HepG2 (cell line): ENCODE data around the gene GNG7. TPM values are rescaled to one million over a fixed set of nuclear protein-coding genes. Genes with fewer than 3 reads are reported as not detected.
A peak's percentile ranks its signal among the peaks of the same experiment; 100 is the strongest.

Source experiments
- ARNT2 ChIP-seq: sonication (generic); formaldehyde crosslinking; IDR thresholded peaks from 2 replicates; pipeline ENCODE4 v1.8.0; 2022; ENCODE audit warnings: mild to moderate bottlenecking, low read depth, missing genetic modification reagents, moderate library complexity
- ATAD3A ChIP-seq: sonication (generic); formaldehyde crosslinking; IDR thresholded peaks from 2 replicates; pipeline ENCODE4 v1.4.0; 2020; ENCODE audit warnings: missing genetic modification reagents
- ESRRA ChIP-seq: sonication (generic); formaldehyde crosslinking; IDR thresholded peaks from 2 replicates; pipeline ENCODE4 v1.5.1; 2020; ENCODE audit warnings: mild to moderate bottlenecking, low read depth, missing genetic modification reagents
- FLYWCH1 ChIP-seq: sonication (generic); formaldehyde crosslinking; IDR thresholded peaks from 2 replicates; pipeline ENCODE4 v1.8.1; 2023; ENCODE audit warnings: mild to moderate bottlenecking, missing genetic modification reagents
- MAFF ChIP-seq: IDR thresholded peaks from 2 replicates; pipeline ENCODE4 v1.6.1; 2011; ENCODE audit warnings: low read depth, low read length, improper control_type of control experiment
- MBD4 ChIP-seq: IDR thresholded peaks from 2 replicates; pipeline ENCODE4 v1.6.1; 2012; ENCODE audit warnings: low read length, inconsistent platforms, borderline replicate concordance
- NR3C1 ChIP-seq: sonication (generic); formaldehyde crosslinking; IDR thresholded peaks from 2 replicates; pipeline ENCODE4 v1.4.0; 2020; ENCODE audit warnings: missing genetic modification reagents
- PITX1 ChIP-seq: sonication (generic); formaldehyde crosslinking; IDR thresholded peaks from 2 replicates; pipeline ENCODE4 v1.5.1; 2020; ENCODE audit warnings: mild to moderate bottlenecking, missing genetic modification reagents
- SIX1 ChIP-seq: sonication (generic); formaldehyde crosslinking; IDR thresholded peaks from 2 replicates; pipeline ENCODE4 v1.4.0; 2020; ENCODE audit warnings: missing genetic modification reagents, borderline replicate concordance
- SP4 ChIP-seq: sonication (generic); formaldehyde crosslinking; IDR thresholded peaks from 2 replicates; pipeline ENCODE4 v1.8.1; 2023; ENCODE audit warnings: mild to moderate bottlenecking, missing genetic modification reagents
- SUZ12 ChIP-seq: fragments of 150-350 bp; IDR thresholded peaks from 2 replicates; pipeline ENCODE4 v1.6.1; 2014; ENCODE audit warnings: low read depth, low read length
- TCF7L2 ChIP-seq: IDR thresholded peaks from 2 replicates; pipeline ENCODE4 v1.6.1; 2011; ENCODE audit warnings: mild to moderate bottlenecking, low read depth, low read length, moderate library complexity
- WIZ ChIP-seq: sonication (generic); formaldehyde crosslinking; IDR thresholded peaks from 2 replicates; pipeline ENCODE4 v1.5.1; 2020; ENCODE audit warnings: mild to moderate bottlenecking, missing genetic modification reagents
- ZBTB20 ChIP-seq: sonication (generic); formaldehyde crosslinking; IDR thresholded peaks from 2 replicates; pipeline ENCODE4 v1.8.1; 2023; ENCODE audit warnings: missing genetic modification reagents, low read depth, mild to moderate bottlenecking, borderline replicate concordance
- ZNF331 ChIP-seq: sonication (generic); formaldehyde crosslinking; IDR thresholded peaks from 2 replicates; pipeline ENCODE4 v1.4.0; 2020; ENCODE audit warnings: missing genetic modification reagents
- ZNF569 ChIP-seq: sonication (generic); formaldehyde crosslinking; IDR thresholded peaks from 2 replicates; pipeline ENCODE4 v1.5.0; 2020; ENCODE audit warnings: mild to moderate bottlenecking, missing genetic modification reagents, moderate library complexity, borderline replicate concordance
- ZNF7 ChIP-seq: IDR thresholded peaks from 2 replicates; pipeline ENCODE4 v1.6.1; 2016; ENCODE audit warnings: missing biosample characterization, missing genetic modification reagents
- ZSCAN30 ChIP-seq: sonication (generic); formaldehyde crosslinking; IDR thresholded peaks from 2 replicates; pipeline ENCODE4 v1.5.0; 2020; ENCODE audit warnings: mild to moderate bottlenecking, missing genetic modification reagents
- polyA plus RNA-seq, 8 experiments: library from polyadenylated mRNA; depleted of rRNA in 3 of 8; stranded (reverse) in 7 of 8; unstranded in 1 of 8; fragments of >200 nt; fragmentation: Illumina TruSeq in 4 of 8; extraction: Trizol in 4 of 8; gene quantifications; 2 replicates each; pipeline versions ENCODE4 v1.2.1 to v1.2.3, GENCODE V29; 2011 to 2016; ENCODE audit warnings: low read depth in 4 of 8, missing spikeins in 1 of 8, mixed read lengths in 1 of 8; ENCODE audit not compliant: insufficient read depth in 1 of 8
- total RNA-seq, 5 experiments: library from RNA; depleted of rRNA; stranded (reverse); fragments of >200 nt; fragmentation: Illumina TruSeq; extraction: Trizol; gene quantifications; 2 replicates each; pipeline ENCODE4 v1.2.3, GENCODE V29; 2016; ENCODE audit warnings: low read depth in 1 of 5
- TF ChIP-seq, protein P1 (sequence below): IDR thresholded peaks from 2 replicates; pipeline ENCODE4 v1.4.0; 2020; ENCODE audit warnings: mild to moderate bottlenecking, missing genetic modification reagents
- TF ChIP-seq, protein P2 (sequence below): sonication (generic); formaldehyde crosslinking; IDR thresholded peaks from 2 replicates; pipeline ENCODE4 v1.4.0; 2020; ENCODE audit warnings: missing genetic modification reagents, mild to moderate bottlenecking, borderline replicate concordance
- TF ChIP-seq, protein P3 (sequence below): sonication (generic); formaldehyde crosslinking; IDR thresholded peaks from 2 replicates; pipeline ENCODE4 v1.4.0; 2020; ENCODE audit warnings: missing genetic modification reagents; ENCODE audit errors: not compliant biosample characterization
- TF ChIP-seq, protein P4 (sequence below): sonication (generic); formaldehyde crosslinking; conservative IDR thresholded peaks from 2 replicates; pipeline ENCODE4 v1.8.1; 2023; ENCODE audit warnings: missing genetic modification reagents

Gene GNG7
- total and polyA plus RNA-seq, 2 of the 13 experiments (the other 11 are each of a cell fraction or from before 2014, with no cell fraction given) = 1.4 to 3.3 TPM

DNA sequence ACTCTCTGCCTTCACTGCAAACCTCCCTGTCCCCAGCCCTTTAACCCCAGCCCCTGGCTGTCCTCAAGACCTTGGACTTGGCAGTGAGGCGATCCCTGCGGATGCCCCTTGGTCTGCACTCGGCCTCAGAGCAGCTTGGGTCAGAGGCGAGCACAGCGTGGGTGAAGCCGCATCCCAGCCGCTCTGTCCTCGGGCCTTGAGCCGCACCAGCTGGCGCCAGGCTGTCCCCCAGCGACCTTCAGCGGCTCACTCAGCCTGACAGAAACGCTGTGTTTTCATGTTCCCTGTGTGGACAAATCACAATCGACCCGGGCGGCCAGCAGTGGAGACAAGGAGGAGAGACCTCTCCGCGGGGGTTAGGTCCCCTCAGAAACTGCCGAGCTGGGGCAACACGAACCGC lies 52.0 kb downstream of the GNG7 start (continued):
- peak; percentile 18; the same call in 1 of the 2 replicates for TF ChIP-seq ZNF331 (CRISPR knock-in tag)
- no peak for TF ChIP-seq ATAD3A
- TF ChIP-seq, protein P1, sequence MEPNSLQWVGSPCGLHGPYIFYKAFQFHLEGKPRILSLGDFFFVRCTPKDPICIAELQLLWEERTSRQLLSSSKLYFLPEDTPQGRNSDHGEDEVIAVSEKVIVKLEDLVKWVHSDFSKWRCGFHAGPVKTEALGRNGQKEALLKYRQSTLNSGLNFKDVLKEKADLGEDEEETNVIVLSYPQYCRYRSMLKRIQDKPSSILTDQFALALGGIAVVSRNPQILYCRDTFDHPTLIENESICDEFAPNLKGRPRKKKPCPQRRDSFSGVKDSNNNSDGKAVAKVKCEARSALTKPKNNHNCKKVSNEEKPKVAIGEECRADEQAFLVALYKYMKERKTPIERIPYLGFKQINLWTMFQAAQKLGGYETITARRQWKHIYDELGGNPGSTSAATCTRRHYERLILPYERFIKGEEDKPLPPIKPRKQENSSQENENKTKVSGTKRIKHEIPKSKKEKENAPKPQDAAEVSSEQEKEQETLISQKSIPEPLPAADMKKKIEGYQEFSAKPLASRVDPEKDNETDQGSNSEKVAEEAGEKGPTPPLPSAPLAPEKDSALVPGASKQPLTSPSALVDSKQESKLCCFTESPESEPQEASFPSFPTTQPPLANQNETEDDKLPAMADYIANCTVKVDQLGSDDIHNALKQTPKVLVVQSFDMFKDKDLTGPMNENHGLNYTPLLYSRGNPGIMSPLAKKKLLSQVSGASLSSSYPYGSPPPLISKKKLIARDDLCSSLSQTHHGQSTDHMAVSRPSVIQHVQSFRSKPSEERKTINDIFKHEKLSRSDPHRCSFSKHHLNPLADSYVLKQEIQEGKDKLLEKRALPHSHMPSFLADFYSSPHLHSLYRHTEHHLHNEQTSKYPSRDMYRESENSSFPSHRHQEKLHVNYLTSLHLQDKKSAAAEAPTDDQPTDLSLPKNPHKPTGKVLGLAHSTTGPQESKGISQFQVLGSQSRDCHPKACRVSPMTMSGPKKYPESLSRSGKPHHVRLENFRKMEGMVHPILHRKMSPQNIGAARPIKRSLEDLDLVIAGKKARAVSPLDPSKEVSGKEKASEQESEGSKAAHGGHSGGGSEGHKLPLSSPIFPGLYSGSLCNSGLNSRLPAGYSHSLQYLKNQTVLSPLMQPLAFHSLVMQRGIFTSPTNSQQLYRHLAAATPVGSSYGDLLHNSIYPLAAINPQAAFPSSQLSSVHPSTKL = peak; percentile 71
- TF ChIP-seq, protein P2, sequence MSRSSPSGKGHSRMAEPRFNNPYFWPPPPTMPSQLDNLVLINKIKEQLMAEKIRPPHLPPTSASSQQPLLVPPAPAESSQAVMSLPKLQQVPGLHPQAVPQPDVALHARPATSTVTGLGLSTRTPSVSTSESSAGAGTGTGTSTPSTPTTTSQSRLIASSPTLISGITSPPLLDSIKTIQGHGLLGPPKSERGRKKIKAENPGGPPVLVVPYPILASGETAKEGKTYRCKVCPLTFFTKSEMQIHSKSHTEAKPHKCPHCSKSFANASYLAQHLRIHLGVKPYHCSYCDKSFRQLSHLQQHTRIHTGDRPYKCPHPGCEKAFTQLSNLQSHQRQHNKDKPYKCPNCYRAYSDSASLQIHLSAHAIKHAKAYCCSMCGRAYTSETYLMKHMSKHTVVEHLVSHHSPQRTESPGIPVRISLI (CRISPR knock-in tag) = peak; percentile 14; the same call in 1 of the 2 replicates
- no peak for TF ChIP-seq MBD4
- no peak for TF ChIP-seq TCF7L2
- TF ChIP-seq SUZ12 = no peak
- 0 out of 2 replicates have a peak, but pooled peaks have one; percentile 57 for TF ChIP-seq PITX1 (CRISPR knock-in tag)
- no peak for TF ChIP-seq WIZ (CRISPR knock-in tag)
- TF ChIP-seq NR3C1 (CRISPR knock-in tag) = no peak
- no peak for TF ChIP-seq SIX1 (CRISPR knock-in tag)
- no peak for TF ChIP-seq ZBTB20 (CRISPR knock-in tag)
- TF ChIP-seq, protein P3, sequence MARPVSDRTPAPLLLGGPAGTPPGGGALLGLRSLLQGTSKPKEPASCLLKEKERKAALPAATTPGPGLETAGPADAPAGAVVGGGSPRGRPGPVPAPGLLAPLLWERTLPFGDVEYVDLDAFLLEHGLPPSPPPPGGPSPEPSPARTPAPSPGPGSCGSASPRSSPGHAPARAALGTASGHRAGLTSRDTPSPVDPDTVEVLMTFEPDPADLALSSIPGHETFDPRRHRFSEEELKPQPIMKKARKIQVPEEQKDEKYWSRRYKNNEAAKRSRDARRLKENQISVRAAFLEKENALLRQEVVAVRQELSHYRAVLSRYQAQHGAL (CRISPR knock-in tag) = no peak
- TF ChIP-seq, protein P4, sequence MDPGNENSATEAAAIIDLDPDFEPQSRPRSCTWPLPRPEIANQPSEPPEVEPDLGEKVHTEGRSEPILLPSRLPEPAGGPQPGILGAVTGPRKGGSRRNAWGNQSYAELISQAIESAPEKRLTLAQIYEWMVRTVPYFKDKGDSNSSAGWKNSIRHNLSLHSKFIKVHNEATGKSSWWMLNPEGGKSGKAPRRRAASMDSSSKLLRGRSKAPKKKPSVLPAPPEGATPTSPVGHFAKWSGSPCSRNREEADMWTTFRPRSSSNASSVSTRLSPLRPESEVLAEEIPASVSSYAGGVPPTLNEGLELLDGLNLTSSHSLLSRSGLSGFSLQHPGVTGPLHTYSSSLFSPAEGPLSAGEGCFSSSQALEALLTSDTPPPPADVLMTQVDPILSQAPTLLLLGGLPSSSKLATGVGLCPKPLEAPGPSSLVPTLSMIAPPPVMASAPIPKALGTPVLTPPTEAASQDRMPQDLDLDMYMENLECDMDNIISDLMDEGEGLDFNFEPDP (CRISPR knock-in tag) = no peak
- TF ChIP-seq SP4 (CRISPR knock-in tag) = no peak
- no peak for TF ChIP-seq FLYWCH1
- TF ChIP-seq ZSCAN30 (CRISPR knock-in tag) = no peak
- no peak for TF ChIP-seq ARNT2 (CRISPR knock-in tag)
- no peak for TF ChIP-seq ZNF569 (CRISPR knock-in tag)
- no peak for TF ChIP-seq ZNF7 (CRISPR knock-in tag)
- peak; percentile 55; the same call in 1 of the 2 replicates for TF ChIP-seq ESRRA
- no peak for TF ChIP-seq MAFF
